ENCODE data around the gene USP30.

DNA sequence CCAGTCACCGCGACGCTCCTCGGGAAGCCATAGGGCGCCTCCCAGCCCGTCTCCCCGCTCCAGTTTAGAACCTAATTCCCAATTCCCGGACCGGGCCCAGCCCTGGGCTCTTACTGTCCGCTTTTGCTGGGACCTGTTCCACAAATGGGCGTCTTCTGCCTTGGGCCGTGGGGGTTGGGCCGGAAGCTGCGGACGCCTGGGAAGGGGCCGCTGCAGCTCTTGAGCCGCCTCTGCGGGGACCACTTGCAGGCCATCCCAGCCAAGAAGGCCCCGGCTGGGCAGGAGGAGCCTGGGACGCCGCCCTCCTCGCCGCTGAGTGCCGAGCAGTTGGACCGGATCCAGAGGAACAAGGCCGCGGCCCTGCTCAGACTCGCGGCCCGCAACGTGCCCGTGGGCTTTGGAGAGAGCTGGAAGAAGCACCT, 45.8 kb downstream of the USP30 start:
- TF ChIP-seq, protein P1, sequence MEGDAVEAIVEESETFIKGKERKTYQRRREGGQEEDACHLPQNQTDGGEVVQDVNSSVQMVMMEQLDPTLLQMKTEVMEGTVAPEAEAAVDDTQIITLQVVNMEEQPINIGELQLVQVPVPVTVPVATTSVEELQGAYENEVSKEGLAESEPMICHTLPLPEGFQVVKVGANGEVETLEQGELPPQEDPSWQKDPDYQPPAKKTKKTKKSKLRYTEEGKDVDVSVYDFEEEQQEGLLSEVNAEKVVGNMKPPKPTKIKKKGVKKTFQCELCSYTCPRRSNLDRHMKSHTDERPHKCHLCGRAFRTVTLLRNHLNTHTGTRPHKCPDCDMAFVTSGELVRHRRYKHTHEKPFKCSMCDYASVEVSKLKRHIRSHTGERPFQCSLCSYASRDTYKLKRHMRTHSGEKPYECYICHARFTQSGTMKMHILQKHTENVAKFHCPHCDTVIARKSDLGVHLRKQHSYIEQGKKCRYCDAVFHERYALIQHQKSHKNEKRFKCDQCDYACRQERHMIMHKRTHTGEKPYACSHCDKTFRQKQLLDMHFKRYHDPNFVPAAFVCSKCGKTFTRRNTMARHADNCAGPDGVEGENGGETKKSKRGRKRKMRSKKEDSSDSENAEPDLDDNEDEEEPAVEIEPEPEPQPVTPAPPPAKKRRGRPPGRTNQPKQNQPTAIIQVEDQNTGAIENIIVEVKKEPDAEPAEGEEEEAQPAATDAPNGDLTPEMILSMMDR (conservative IDR thresholded peaks at IDR 0.05; ENCODE audit: low read depth, low read length): no peak
- no peak for TF ChIP-seq EZH2 (IDR thresholded peaks at IDR 0.05; ENCODE audit: borderline replicate concordance, low read depth, low read length, poor library complexity, severe bottlenecking)

All from A673 (cell line).